ENCODE data around the gene TMEM8B.
"Not testable (repeated sequence)": the region's sequence is repeated elsewhere in the genome, so short reads cannot be mapped to it uniquely, and the experiment has no call there.

TMEM8B gene

DNA sequence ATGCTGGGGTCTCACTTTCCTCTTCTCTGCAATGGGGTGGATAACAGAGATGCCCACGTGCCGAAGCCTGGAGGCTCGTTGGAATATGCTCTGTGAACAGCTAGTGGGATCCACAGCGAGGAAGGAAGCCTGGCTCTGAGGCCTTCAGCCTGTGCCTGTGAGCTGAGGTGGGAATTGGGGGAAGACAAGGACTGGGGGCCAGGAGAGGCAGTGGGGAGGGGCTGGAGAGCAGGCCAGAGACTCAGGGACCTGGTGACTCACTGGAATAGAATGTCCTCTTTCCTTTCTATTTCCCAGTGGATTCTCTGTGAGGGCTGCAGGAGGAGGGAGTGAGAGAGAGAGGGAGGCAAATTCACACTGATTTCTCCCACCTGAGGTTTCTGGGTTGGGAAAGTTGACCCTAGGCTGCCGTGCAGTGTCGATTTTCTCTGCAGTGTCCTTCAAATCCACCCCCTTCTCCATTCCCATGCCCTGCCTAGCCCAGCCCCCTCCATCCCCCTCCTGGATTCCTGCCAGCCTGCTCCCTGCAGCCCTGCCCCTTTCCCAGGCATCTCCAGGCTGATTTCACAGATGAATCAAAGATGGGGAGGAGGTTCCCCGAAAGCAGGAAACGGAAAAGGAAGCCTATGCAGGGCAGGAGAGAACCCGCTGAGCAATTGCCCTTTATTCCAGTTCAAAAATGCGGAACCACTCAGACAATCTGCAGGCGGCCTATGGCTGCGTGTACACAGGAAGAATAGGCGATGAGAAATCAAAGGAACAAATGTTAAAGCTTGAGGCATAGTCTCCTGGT, 78.9 kb downstream of the TMEM8B start:
- DNase-seq (ENCODE audit: low read depth in 3 of 3) = no peak

DNA sequence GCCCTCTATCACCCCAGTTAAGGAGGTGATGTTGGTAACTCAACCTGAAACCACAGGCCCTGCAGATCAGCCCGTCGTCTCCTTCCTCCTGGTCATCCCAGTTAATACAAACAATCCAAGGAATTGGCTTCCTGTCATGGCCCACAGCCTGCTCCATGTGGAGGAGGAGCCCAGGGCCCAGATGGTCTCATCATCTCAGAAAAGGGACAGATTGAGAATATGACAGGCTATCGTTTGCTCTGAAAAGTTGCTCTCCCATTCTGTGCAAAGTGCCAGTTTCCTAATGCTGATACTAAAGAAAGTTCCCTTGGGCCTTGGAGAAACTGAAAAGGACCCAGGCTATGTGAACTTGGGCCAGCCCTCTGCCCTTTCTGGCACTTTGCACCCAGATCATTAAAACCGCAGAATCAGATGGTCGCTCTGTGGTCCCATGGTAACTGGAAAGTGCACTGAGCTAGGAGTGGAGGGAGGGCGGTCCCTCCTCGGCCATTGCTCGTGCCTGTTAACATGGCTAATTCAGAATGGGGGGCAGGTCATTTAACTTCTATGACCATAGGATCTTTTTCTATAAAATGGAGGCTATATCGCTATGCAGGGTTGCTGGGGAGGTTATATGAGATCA, 79.6 kb downstream of the TMEM8B start:
- DNase-seq (ENCODE audit: low read depth in 3 of 3) = no peak

DNA sequence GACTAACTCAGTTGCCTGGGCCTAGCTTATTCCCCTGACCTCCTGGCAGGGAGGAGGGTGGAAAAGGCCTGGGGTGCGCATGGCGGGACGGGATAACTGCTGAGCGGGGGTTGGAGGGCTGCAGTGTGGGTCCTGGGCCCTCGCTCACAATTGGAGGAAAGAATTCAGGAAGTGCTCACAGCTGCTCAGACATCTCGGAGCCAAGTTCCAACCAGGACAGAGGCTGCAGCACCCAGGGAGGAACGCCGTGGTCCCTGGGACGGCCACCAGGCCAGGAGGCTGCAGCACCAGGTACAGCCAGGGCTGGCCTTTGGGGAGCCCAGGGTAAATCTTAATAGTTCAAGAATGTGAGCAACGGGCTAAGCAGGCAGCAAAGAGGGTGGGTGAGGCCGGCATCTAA, 80.2 kb downstream of the TMEM8B start, which contains the start of gene SPAAR:
Gene SPAAR (plus strand): TSS at position 217 of the 400 bp plus-strand sequence. CDS start 974 bp downstream, outside the sequence.
- DNase-seq (ENCODE audit: low read depth in 3 of 3) = no peak

DNA sequence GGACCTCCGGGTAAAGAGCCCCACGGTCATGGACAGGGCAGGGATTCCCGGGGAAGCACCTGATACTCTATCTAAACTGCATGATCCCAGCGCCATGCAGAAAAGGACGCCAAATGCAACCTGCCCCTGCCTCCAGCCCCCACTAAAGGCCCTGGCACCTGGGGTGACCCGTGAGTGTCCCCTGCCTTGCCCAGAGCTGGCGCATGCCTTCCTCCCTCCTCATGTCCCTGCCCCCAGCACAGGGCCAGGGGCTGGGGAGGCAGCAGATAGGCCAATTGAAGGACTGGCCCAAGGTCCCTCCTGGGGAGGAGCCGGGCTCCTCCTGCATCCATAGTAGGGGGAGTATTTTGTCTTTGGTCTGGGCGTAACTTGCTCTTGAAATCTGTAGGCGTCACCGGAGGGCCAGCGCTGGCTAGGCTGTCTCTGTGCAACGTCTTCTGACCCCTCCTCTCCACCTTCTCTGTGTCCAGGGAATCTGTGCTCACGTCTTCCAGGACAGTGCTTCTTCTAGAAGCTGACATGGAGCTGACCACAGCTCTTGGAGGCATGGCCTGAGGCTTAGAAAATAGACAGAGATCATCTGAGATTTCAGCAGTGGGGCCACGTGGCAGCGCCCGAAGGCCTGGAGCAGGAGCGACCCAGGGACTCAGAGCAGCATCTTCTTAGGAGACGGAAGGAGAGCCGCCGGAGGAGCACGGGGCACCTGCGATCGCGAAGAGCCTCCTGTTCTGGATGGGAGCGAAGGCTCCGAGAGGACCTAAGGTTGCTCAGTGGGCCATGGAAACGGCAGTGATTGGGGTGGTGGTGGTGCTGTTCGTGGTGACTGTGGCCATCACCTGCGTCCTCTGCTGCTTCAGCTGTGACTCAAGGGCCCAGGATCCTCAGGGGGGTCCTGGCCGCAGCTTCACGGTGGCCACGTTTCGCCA, 80.9 kb downstream of the TMEM8B start:
- no peak for DNase-seq (ENCODE audit: low read depth in 3 of 3)

DNA sequence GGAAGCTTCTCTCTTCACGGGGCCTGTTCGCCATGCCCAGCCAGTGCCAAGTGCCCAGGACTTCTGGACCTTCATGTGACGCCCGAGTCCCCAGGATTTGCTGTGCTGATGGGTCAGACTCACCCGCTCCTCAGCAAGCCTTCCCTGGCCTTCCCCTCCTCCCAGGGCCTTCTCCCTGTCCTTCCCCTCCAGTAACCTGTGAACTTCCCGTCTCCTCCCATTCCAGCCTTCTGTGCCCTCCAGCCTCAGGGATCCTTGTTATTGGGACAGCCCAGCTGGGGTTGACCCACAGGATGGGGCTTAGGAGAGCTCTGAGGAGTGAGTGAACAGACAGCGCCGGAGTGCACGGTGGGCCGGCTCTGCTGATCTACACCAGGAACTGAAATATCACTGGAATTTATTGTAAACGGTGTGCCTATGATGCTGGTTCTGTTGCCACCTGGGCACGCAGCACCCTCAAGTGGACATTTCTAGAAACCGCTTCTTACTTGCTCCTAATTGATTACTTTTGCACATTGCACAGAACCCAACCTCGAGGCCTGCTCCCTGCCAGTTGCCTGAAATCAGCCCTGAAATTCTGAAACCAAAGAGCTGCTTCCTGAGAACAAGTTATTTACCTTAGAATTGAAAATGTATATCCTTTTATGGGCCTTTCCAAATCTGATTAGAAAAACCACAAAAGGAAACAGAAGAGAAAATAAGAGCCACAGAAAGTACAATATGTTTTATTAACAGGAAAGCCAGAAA, 81.8 kb downstream of the TMEM8B start:
- peak; percentile 17 to 38 (median 24) for DNase-seq (ENCODE audit: low read depth in 3 of 3)

DNA sequence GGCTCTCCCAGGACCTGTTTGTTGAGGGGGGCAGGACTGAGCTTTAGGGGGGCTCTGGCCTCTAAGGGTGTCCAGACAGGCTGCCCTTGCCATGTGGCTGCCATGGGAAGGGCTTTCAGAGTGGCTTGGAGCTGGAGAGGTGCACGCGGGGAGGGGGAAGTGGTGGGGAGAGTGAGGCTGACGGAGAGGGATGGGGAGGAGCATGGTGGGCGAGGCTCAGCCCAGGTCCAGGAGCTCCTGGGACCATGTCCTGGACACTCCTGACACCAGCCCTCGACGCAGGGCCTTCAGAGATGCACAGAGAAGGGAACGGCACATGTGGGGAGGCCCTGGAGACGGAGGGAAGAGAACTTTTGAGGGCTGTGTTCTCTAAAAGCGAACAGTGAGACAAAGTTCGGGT, 82.7 kb downstream of the TMEM8B start:
- DNase-seq (ENCODE audit: low read depth in 3 of 3) = no peak

DNA sequence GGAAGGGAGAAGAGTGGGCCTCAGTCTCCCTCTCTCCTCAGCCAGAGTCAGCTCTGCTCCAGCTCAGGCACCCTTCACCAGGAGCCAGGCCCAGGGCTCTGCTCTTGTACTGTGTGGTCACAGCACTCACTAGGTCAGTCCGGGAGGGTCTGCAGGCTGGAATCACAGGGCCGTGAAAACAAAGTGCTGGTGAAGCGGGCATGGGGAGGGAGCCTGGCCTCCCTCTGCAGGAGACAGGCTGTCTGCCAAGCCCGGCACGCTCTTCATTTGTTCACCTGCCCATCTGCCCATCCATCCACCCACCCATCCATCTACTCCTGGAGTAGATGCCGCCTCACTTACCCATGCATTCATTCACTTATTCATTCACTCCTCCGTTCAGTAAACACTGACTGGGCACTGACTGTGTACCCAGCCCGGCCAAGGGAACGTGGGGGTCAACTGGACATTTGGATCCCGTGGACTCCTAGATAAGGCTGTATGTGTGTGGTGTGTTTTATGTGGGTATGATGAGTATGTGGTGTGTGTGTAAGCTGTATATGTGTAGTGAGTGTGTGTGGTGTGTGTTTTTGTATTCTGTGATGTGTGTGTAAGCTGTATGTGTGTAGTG, 83.9 kb downstream of the TMEM8B start:
- no peak for DNase-seq (ENCODE audit: low read depth in 3 of 3)

DNA sequence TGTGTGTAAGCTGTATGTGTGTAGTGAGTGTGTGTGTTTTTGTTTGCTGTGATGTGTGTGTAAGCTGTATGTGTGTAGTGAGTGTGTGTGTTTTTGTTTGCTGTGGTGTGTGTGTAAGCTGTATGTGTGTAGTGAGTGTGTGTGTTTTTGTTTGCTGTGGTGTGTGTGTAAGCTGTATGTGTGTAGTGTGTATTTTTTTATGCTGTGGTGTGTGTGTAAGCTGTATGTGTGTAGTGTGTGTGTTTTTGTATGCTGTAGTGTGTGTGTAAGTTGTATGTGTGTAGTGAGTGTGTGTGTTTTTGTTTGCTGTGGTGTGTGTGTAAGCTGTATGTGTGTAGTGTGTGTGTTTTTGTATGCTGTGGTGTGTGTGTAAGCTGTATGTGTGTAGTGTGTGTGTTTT, 84.4 kb downstream of the TMEM8B start:
- DNase-seq (ENCODE audit: low read depth in 3 of 3) = not testable (repeated sequence)

DNA sequence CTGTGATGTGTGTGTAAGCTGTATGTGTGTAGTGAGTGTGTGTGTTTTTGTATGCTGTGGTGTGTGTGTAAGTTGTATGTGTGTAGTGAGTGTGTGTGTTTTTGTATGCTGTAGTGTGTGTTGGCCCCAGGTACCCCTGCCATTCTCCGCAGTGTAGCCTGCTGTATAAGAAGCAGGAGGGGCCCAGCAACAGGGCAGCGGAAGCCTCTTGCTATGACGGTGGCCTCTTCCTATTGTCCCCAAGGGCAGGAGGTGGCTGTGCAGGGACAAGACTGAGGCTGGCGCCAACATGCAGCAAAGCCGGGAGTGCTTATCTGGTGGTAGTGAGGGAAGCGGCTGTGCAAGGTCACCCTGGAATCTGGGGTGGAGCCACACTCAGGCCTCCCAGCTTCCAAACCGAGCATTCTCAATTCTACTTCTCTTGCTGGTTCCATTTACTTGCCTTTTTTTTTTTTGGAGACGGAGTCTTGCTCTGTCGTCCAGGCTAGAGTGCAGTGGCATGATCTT, 85.3 kb downstream of the TMEM8B start:
- DNase-seq (ENCODE audit: low read depth in 3 of 3) = no peak

Data from stimulated activated CD4-positive, alpha-beta T cell treated with anti-CD3 and anti-CD28 coated beads, TNF-alpha, amount 100 ng/mL, for 48 hours (primary cell).